Hematopoietic multipotent progenitor cell treated with erythropoietin and hydrocortisone succinate and interleukin-3 and kit ligand, for 15 days (in vitro differentiated cells): ENCODE results near the gene ADCK1.
"Not testable (repeated sequence)": the region's sequence is repeated elsewhere in the genome, so short reads cannot be mapped to it uniquely, and the experiment has no call there.

Experiments
- DNase-seq: peaks from one replicate; pipeline ENCODE4 v3.0.0-alpha.2; 2015; ENCODE audit warnings: low spot score

The ADCK1 gene

GRCh38 chr14:77903937-77904617, 104.2 kb downstream of the ADCK1 start:
- no peak for DNase-seq

- DNase-seq = no peak
Measured at GRCh38 chr14:77906446-77906845, 106.5 kb downstream of the ADCK1 start.

GRCh38 chr14:77908847-77909246, 108.9 kb downstream of the ADCK1 start:
- DNase-seq = no peak

GRCh38 chr14:77909911-77910310, 110.0 kb downstream of the ADCK1 start:
- no peak for DNase-seq

GRCh38 chr14:77910506-77910905, 110.6 kb downstream of the ADCK1 start:
- no peak for DNase-seq

GRCh38 chr14:77911356-77911755, 111.4 kb downstream of the ADCK1 start:
- no peak for DNase-seq

GRCh38 chr14:77912754-77913556, 113.0 kb downstream of the ADCK1 start:
- no peak for DNase-seq

GRCh38 chr14:77914073-77914721, 114.3 kb downstream of the ADCK1 start:
- DNase-seq = peak; percentile 29

GRCh38 chr14:77915390-77915789, 115.5 kb downstream of the ADCK1 start:
- DNase-seq = not testable (repeated sequence)

- DNase-seq = no peak
Measured at GRCh38 chr14:77917491-77918201, 117.7 kb downstream of the ADCK1 start.

GRCh38 chr14:77918448-77918847, 118.5 kb downstream of the ADCK1 start:
- peak; percentile 22 for DNase-seq

GRCh38 chr14:77920312-77920711, 120.4 kb downstream of the ADCK1 start:
- DNase-seq = no peak

- DNase-seq = no peak
Measured at GRCh38 chr14:77921818-77922217, 121.9 kb downstream of the ADCK1 start.

- no peak for DNase-seq
Measured at GRCh38 chr14:77923131-77923936, 123.4 kb downstream of the ADCK1 start.

- no peak for DNase-seq
Measured at GRCh38 chr14:77924141-77924948, 124.4 kb downstream of the ADCK1 start.

- no peak for DNase-seq
Measured at GRCh38 chr14:77926942-77927341, 127.0 kb downstream of the ADCK1 start.

GRCh38 chr14:77931441-77931840, 131.5 kb downstream of the ADCK1 start:
- DNase-seq = no peak

- DNase-seq = no peak
Measured at GRCh38 chr14:77936138-77936639, 136.3 kb downstream of the ADCK1 start.

GRCh38 chr14:77947372-77947771, 147.5 kb downstream of the ADCK1 start:
- DNase-seq = no peak

GRCh38 chr14:77950371-77951063, 150.6 kb downstream of the ADCK1 start:
- no peak for DNase-seq
